ENCODE data around the gene PRAMEF25. TPM values are rescaled to one million over a fixed set of nuclear protein-coding genes. Genes with fewer than 3 reads are reported as not detected.

PRAMEF25 gene
- not detected in 2 replicates for total RNA-seq

DNA sequence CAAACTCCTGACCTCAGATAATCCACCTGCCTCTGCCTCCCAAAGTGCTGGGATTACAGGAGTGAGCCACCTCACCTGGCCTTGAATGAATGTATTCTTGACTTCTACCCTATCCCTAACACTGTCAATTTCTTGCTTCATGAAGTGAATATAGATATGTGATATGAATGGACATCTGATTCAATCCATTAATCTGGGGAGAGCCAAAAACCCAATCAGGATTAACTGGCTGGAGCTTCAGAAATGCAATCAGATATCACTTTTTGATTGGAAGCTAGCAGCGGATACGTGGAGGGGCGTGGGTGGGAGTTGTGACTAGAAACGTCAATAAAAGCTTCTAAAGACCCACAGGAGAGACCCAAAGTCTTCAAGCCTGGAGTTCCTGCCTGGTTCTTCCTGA lies at the start of gene PRAMEF25:
TSS of gene PRAMEF25 (plus strand) at position 301 of the 400 bp plus-strand sequence. CDS start 2,920 bp downstream, outside the sequence.

GRCh38 chr1:13056475-13056874 lies 14.1 kb upstream of the PRAMEF25 start, which contains the start of gene PRAMEF27:
Gene PRAMEF27, minus strand, starts transcription at chr1:13056575. Its CDS starts 2,916 bp downstream, at chr1:13053659.

GRCh38 chr1:13116754-13117153 lies 46.2 kb downstream of the PRAMEF25 start, which contains the start of gene HNRNPCL2:
Gene HNRNPCL2, minus strand, starts transcription at chr1:13116854. Its CDS starts 454 bp downstream, at chr1:13116400.

Other genes with a start within 250 kb of the PRAMEF25 start
- not detected in 2 replicates for gene PRAMEF11, start 239.4 kb upstream of the PRAMEF25 start, total RNA-seq
- not detected in 2 replicates for gene HNRNPCL1, start 222.1 kb upstream of the PRAMEF25 start, total RNA-seq
- not detected in 2 replicates for gene PRAMEF2, start 213.7 kb upstream of the PRAMEF25 start, total RNA-seq
- not detected in 2 replicates for gene PRAMEF4, start 184.6 kb upstream of the PRAMEF25 start, total RNA-seq
- not detected in 2 replicates for gene PRAMEF10, start 172.5 kb upstream of the PRAMEF25 start, total RNA-seq
- gene PRAMEF7, start 154.2 kb upstream of the PRAMEF25 start, total RNA-seq = not detected in 2 replicates
- not detected in 2 replicates for gene PRAMEF6, start 123.2 kb upstream of the PRAMEF25 start, total RNA-seq
- not detected in 2 replicates for gene PRAMEF27, start 14.2 kb upstream of the PRAMEF25 start, total RNA-seq
- gene HNRNPCL3, start 10.0 kb upstream of the PRAMEF25 start, total RNA-seq = not detected in 2 replicates
- not detected in 2 replicates for gene HNRNPCL2, start 46.1 kb downstream of the PRAMEF25 start, total RNA-seq
- gene PRAMEF26, start 85.2 kb downstream of the PRAMEF25 start, total RNA-seq = not detected in 2 replicates
- not detected in 2 replicates for gene HNRNPCL4, start 94.9 kb downstream of the PRAMEF25 start, total RNA-seq
- gene PRAMEF9, start 101.1 kb downstream of the PRAMEF25 start, total RNA-seq = not detected in 2 replicates
- not detected in 2 replicates for gene PRAMEF13, start 130.6 kb downstream of the PRAMEF25 start, total RNA-seq
- not detected in 2 replicates for gene PRAMEF18, start 155.4 kb downstream of the PRAMEF25 start, total RNA-seq
- gene PRAMEF5, start 183.4 kb downstream of the PRAMEF25 start, total RNA-seq = not detected in 2 replicates
- gene PRAMEF8, start 214.4 kb downstream of the PRAMEF25 start, total RNA-seq = not detected in 2 replicates
- not detected in 2 replicates for gene PRAMEF33, start 232.8 kb downstream of the PRAMEF25 start, total RNA-seq
- gene PRAMEF15, start 244.8 kb downstream of the PRAMEF25 start, total RNA-seq = not detected in 2 replicates

Measured in mesangial cell (primary cell).